Measurements from ENCODE around the gene PMAIP1.

The PMAIP1 gene

GRCh38 chr18:59951591-59951990 is 51.8 kb downstream of the PMAIP1 start:
- DNase-seq (ENCODE audit: low read depth in 1 of 2, low spot score in 1 of 2) = no peak

GRCh38 chr18:59952283-59953007 is 52.6 kb downstream of the PMAIP1 start:
- DNase-seq (ENCODE audit: low read depth in 1 of 2, low spot score in 1 of 2) = no peak
